GM21528 (cell line): ENCODE measurements around the gene NAA10.
"Not testable (repeated sequence)": the region's sequence is repeated elsewhere in the genome, so short reads cannot be mapped to it uniquely, and the experiment has no call there.

Experiments used
- ATAC-seq: cut with Tn5 transposase; IDR thresholded peaks from one replicate; pipeline ENCODE4 v1.9.1; 2021; ENCODE audit warnings: mild to moderate bottlenecking, moderate library complexity; ENCODE audit not compliant: unreplicated experiment, low FRiP score

The NAA10 gene

GRCh38 chrX:153934762-153935325 lies at the start of gene NAA10:
Gene NAA10 (minus strand): TSS chrX:153935037. CDS start chrX:153934904, 133 bp downstream.
- peak; percentile 77 for ATAC-seq

GRCh38 chrX:153983321-153983801 lies 48.5 kb upstream of the NAA10 start:
- ATAC-seq: no peak

GRCh38 chrX:153981771-153982533 lies 47.1 kb upstream of the NAA10 start:
- ATAC-seq: no peak

- no peak for ATAC-seq
Observed at GRCh38 chrX:153981231-153981630, 46.4 kb upstream of the NAA10 start.

- not testable (repeated sequence) for ATAC-seq
Observed at GRCh38 chrX:153980394-153980793, 45.6 kb upstream of the NAA10 start.

GRCh38 chrX:153974726-153975286 lies 40.0 kb upstream of the NAA10 start:
- ATAC-seq: no peak

GRCh38 chrX:153974003-153974725 lies 39.3 kb upstream of the NAA10 start:
- ATAC-seq: no peak

- no peak for ATAC-seq
Observed at GRCh38 chrX:153973127-153974002, 38.5 kb upstream of the NAA10 start.

GRCh38 chrX:153972368-153973126 lies 37.7 kb upstream of the NAA10 start, which contains the start of gene TMEM187:
Gene TMEM187 (plus strand): TSS chrX:153972754. CDS start chrX:153982063, 9,309 bp downstream.
- peak; percentile 50 for ATAC-seq

GRCh38 chrX:153971450-153972367 lies 36.9 kb upstream of the NAA10 start, which contains the start of gene HCFC1:
Gene HCFC1 (minus strand): TSS chrX:153971818. CDS start chrX:153970840, 978 bp downstream.
- peak; percentile 52 for ATAC-seq

GRCh38 chrX:153971124-153971449 lies 36.2 kb upstream of the NAA10 start:
- peak; percentile 24 for ATAC-seq

GRCh38 chrX:153970357-153971123 lies 35.7 kb upstream of the NAA10 start:
- ATAC-seq: no peak

GRCh38 chrX:153969904-153970356 lies 35.1 kb upstream of the NAA10 start:
- no peak for ATAC-seq

- no peak for ATAC-seq
Observed at GRCh38 chrX:153969125-153969903, 34.5 kb upstream of the NAA10 start.

- no peak for ATAC-seq
Observed at GRCh38 chrX:153968754-153969124, 33.9 kb upstream of the NAA10 start.

- no peak for ATAC-seq
Observed at GRCh38 chrX:153968255-153968654, 33.4 kb upstream of the NAA10 start.
